Activated CD8-positive, alpha-beta memory T cell treated with anti-CD3 and anti-CD28 coated beads for 4 hours (primary cell): Measurements from ENCODE around the gene TMEM154.

ENCODE experiments used
- DNase-seq, 2 donors: peaks; one replicate each; pipeline ENCODE4 v3.0.0-alpha.2; 2020; ENCODE audit warnings: low read depth in 2 of 2

TMEM154 gene

DNA sequence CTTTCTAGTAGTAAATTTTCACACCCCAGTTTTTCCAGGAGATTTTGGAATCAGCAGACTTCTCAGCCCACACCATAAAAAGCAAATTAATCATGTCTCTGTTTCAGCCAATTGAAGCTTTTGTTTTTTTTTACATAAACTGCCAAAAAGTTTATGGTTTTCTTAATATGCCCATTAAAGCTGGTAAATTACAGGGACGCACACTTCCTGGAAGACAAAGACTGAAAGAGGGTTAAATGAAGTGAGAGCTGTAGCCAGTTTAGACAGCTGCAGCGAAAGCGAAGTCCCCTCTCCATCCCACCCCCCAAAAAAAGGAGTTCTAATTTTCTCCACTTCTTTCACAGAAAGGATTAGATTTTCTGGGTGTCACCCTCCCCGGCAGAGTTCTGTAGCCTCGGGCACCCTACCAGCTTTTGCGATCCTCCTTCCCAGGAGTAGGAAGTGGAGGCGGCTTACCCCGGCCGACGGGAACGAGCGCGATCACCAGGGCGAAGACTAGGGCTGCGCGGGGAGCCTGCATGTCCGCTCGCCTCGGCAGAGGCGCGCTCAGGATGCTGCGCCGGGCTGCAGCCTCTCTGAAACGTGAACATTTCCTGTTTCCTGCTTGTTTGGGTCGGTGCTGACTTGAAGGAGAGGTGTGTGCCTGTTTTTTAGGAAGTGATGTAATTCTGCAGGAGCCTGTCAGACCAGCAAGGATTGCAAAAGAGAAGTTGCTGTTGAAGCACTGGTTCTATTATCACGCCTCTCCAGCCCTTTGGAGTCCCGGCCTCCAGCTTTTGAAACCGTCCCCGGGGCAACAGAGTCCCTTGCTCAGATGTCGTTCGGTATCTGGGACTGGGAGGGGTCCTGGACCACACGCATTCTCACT lies at the start of gene TMEM154:
Gene TMEM154, minus strand, starts transcription at position 584 of the 868 bp plus-strand sequence. Its CDS starts 64 bp downstream, at position 520.
- peak; percentile 16 to 34 for DNase-seq

DNA sequence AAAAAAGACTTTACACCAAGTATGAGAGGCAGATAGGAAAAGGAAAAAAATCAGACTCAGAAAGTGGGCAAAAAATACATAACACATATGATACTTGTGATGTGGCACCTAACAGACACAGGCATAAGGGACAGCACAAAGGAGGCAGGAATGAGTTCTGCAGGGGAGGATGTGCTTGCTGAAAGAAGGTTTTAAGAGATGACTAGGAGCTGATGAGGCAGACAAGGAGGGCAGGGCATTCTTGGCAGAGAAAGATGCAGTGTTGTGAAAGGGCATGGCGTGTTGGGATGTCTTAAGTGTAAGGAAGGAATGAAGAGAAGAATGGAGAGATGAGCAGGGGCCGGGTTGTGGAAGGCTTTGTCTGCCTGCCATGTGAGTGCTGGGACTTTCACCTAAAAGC lies 49.7 kb upstream of the TMEM154 start:
- DNase-seq: no peak

- DNase-seq: no peak
Observed at GRCh38 chr4:152728343-152728742, 48.5 kb upstream of the TMEM154 start.

- no peak for DNase-seq
Observed at GRCh38 chr4:152727784-152728183, 48.0 kb upstream of the TMEM154 start.

DNA sequence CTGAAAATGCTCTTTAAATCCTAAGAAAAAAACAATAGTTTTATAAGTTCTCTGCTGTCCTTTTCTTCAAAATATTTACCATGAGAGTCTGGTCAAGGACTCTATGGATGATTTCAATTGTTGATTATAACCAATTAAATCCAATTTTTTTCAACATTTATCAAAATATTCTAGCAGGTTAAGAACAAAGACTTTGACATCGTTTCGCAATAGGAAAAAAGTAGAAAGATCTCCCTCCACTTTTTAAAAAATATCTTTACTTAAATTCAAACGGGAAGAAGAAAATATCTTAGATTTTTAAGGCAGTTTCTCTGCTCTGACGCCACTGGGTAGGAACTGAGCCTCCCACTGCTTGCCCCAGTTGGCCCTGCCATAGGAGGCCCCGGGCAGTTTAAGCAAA lies 44.7 kb upstream of the TMEM154 start:
- DNase-seq: no peak

GRCh38 chr4:152723236-152723635 lies 43.4 kb upstream of the TMEM154 start:
- DNase-seq: no peak

DNA sequence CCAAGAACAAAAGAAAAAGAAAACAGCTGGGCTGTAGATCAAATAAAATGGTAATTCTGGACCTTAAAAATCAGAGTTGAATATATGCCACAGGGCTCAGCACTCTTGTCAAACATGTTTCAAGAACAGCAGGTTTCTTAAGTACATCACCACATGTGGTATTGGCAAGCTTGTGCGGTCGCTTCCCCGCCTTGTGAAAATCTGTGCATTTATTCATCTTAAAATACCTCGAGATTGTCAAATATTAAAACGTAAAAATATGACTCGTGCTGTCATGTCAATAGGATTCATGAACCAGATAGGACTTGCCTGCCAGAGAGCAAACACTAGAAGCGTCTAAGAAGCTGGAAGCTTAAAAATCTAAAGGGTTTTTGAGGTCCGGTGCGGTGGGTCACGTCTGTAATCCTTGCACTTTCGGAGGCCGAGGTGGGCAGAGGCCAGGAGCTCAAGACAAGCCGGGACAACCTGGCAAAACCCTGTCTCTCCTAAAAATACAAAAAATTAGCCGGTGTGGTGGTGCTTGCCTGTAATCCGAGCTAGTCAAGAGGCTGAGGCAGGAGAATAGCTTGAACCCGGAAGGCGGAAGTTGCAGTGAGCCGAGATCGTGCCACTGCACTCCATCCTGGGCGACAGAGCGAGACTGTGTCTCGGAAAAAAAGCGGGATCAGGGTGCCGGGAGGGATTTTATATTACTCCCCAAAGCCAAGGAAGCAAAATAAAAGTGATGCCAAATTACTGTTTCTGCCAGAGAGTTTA lies 40.2 kb upstream of the TMEM154 start:
- no peak for DNase-seq

GRCh38 chr4:152719291-152719690 lies 39.5 kb upstream of the TMEM154 start:
- no peak for DNase-seq

- no peak for DNase-seq
Observed at GRCh38 chr4:152715076-152715475, 35.3 kb upstream of the TMEM154 start.

GRCh38 chr4:152713951-152714705 lies 34.3 kb upstream of the TMEM154 start:
- DNase-seq: no peak

GRCh38 chr4:152709675-152710438 lies 30.1 kb upstream of the TMEM154 start:
- DNase-seq: no peak

DNA sequence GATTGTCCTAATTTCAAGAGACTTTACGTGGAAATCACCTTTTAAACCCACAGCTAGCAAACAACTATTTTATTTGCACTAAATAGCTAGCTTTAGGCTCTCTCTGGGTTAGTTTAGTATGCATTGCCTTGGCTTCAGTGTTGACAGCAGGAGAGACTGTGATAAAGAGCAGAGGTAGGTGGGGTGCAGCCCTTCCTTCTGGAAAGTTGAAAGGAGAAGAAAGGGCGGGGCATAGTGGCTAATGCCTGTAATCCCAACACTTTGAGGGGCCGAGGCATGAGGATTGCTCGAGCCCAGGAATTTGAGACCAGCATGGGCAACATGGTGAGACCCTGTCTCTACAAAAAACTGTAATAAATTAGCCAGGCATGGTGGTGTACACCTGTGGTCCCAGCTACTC lies 29.0 kb upstream of the TMEM154 start:
- DNase-seq: no peak

DNA sequence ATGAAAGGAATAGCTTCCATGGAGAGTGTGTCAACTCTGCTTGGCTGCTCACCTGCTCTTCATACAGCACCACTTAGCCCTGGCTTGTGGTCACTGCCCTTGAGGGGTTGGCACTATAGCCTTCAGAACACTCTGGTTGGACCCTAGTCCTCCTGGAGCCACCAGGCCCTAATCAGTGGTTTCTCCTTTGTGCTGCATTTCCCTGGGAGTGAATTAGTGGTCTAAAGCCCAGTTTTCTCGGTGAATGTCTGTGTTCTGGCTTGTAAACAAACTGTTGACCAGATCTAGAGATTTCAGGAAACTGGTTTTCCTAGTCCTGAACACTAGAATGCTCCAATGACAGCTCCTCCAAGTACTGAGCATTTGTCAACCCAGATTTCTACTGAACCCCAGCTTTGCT lies 28.6 kb upstream of the TMEM154 start:
- no peak for DNase-seq

DNA sequence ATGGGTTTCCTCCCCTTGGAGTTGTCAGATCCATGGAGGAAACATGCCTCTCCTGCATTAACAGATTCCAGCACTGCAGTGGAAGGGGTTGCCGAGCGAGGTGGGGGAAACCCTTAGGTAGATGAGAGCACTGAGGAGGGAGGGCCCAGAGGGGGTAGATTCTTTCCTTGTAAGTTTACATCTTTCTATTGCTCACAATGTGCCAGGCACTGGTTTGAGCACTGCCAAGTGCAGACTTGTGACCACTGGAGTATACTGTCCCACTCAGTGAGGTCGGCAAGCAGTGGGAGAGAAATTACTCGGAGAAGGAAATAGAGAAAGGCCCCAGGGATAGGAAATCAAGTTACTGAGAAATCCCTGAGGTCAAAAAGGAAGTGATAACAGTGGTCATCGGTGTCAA lies 27.8 kb upstream of the TMEM154 start:
- no peak for DNase-seq

- no peak for DNase-seq
Observed at GRCh38 chr4:152705903-152706302, 26.1 kb upstream of the TMEM154 start.

DNA sequence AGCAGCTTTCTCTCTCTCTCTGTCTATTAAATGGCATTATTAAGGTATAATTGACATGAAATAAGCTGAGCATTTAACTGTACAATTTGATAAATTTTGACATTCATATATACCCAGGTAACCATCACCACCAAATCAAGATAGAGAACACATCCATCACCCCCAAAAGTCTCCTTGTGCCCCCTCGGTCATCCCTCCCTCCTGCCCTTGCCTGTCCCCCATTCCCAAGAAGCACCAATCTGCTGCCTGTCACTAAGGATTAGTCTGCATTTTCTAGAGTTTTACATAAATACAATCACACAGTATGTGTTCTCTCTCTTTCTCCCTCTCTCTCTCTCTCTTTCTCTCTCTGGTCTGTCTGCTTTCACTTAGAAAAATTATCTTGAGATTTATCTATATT lies 25.0 kb upstream of the TMEM154 start:
- no peak for DNase-seq

GRCh38 chr4:152700151-152700550 lies 20.4 kb upstream of the TMEM154 start:
- DNase-seq: no peak

DNA sequence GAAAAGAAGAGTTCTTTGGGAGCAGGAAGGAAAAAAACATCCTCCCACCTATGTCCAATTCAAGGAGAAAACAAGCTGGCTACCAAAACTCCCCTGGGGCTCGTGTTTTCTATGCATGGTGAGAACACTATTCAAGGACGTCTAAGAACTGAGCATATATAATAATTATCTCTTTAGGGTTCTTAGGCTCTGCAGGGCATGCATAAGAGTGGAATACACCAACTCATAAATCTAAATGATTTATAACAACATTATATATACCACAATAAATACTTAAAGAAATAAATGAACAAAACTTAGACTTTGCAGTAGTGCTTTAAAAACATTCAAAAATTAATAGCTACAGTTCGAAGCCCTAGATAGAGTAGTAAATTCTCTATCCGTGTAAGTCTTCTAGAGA lies 19.5 kb upstream of the TMEM154 start:
- DNase-seq: no peak

DNA sequence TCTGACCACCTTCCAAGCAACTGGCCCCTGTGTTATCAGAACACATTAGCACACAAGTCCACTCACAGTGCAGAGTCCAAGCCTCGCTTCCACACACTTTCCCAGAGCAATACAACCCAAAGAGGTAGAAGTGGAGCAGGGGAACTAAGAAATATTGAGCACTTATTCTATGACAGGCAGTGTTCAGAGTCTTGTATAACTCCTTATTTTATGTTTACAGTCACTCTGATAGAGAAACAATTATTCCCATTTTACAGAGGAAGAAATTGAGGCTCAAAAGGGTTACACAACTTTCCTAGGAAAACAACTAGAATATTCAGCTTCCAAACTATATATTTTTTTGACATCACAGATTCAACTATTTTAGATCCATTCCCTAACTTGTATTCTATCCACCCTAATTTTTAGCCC lies 18.3 kb upstream of the TMEM154 start:
- DNase-seq: no peak

GRCh38 chr4:152697284-152698088 lies 17.7 kb upstream of the TMEM154 start:
- no peak for DNase-seq
